ENCODE measurements around the gene FAM174C. TPM values are rescaled to one million over a fixed set of nuclear protein-coding genes. Genes with fewer than 3 reads are reported as not detected.
A peak's percentile ranks its signal among the peaks of the same experiment; 100 is the strongest.

Gene FAM174C
- total RNA-seq, 3 donors from 2014 or later, result 34.2 to 40.1 (median 39.8) TPM

DNA sequence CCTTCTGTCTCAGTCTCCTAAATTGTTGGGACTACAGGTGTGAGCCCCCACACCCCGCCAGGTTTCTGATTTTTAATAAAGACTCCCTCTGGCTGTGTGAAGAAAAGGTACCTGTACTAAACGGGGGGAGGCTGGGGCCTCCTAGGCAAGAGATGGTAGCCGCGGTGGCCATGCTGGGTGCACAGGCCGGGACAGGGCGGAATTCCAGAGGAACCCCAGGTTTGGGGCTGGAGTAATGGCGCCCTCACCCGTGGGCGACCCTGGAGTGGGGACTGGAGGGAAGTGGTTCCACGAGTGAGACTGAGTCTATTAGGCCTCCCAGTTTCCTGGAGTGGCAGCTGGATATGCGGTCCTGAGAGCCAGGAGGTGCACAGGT lies 35.9 kb upstream of the FAM174C start:
- Histone ChIP-seq H3K4me1 (ENCODE audit: low read depth) (peaks cover 39% of the 10 kb centered on the region), H3K36me3 (ENCODE audit: low read depth) (no peaks in the 10 kb centered on the region), H3K4me3 (no peak overlapping the region), H3K9me3 (no peaks in the 10 kb centered on the region)
- DNase-seq, result no peak
- intact Hi-C loops (cut with DNase I, micrococcal nuclease), result no loop called here
- ATAC-seq, result no peak
- TF ChIP-seq, protein P1, sequence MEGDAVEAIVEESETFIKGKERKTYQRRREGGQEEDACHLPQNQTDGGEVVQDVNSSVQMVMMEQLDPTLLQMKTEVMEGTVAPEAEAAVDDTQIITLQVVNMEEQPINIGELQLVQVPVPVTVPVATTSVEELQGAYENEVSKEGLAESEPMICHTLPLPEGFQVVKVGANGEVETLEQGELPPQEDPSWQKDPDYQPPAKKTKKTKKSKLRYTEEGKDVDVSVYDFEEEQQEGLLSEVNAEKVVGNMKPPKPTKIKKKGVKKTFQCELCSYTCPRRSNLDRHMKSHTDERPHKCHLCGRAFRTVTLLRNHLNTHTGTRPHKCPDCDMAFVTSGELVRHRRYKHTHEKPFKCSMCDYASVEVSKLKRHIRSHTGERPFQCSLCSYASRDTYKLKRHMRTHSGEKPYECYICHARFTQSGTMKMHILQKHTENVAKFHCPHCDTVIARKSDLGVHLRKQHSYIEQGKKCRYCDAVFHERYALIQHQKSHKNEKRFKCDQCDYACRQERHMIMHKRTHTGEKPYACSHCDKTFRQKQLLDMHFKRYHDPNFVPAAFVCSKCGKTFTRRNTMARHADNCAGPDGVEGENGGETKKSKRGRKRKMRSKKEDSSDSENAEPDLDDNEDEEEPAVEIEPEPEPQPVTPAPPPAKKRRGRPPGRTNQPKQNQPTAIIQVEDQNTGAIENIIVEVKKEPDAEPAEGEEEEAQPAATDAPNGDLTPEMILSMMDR (IDR thresholded peaks at IDR 0.05), result no peak

- intact Hi-C loops (cut with DNase I, micrococcal nuclease), result no loop called here
- DNase-seq (peak; percentile 81 to 90 (median 89)), ATAC-seq (peak; percentile 48)
- Histone ChIP-seq H3K9me3 (no peaks in the 10 kb centered on the region), H3K4me3 (no peak overlapping the region), H3K4me1 (ENCODE audit: low read depth) (peaks cover 46% of the 10 kb centered on the region), H3K36me3 (ENCODE audit: low read depth) (no peaks in the 10 kb centered on the region)
- TF ChIP-seq, protein P1 (IDR thresholded peaks at IDR 0.05), result peak; percentile 82
Observed at GRCh38 chr19:1239796-1240737, 35.3 kb upstream of the FAM174C start.

- ATAC-seq, result no peak
- no peaks in the 10 kb centered on the region for H3K36me3 ChIP-seq (ENCODE audit: low read depth)
- intact Hi-C loops (cut with DNase I, micrococcal nuclease), result no loop called here
- H3K9me3 ChIP-seq, result no peaks in the 10 kb centered on the region
- TF ChIP-seq, protein P1 (IDR thresholded peaks at IDR 0.05), result no peak
- peak in 1 of 3 donors; percentile 53 for DNase-seq
- H3K4me1 ChIP-seq (ENCODE audit: low read depth), result peaks cover 55% of the 10 kb centered on the region
- no peak overlapping the region for H3K4me3 ChIP-seq
Observed at GRCh38 chr19:1240925-1241324, 34.4 kb upstream of the FAM174C start.

DNA sequence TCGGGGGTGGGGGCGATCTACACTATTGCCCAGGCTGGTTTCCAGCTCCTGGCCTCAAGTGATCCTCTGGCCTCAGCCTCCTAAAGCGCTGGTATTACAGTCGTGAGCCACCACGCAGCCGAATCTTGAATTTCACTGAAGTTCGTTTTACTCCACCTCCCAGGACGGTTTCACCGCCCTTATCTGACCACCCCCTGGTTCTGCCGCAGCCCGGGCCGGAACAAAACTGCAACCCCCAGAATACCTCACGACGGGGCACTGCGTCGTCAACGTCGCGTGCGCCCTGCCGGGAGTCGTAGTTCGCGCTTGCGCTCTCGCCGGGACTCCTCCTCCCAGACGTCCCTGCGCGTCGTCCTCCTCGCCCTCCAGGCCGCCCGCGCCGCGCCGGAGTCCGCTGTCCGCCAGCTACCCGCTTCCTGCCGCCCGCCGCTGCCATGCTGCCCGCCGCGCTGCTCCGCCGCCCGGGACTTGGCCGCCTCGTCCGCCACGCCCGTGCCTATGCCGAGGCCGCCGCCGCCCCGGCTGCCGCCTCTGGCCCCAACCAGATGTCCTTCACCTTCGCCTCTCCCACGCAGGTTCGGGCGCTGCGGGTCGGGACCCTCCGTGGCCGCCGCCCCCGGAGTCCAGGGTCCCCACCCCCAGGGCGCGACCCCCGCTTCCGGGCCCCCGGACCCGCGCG lies 33.8 kb upstream of the FAM174C start, which contains the start of gene ATP5F1D:
TSS of gene ATP5F1D (plus strand) at position 335 of the 679 bp plus-strand sequence. CDS start at position 435, 100 bp downstream.
- intact Hi-C loops (cut with DNase I, micrococcal nuclease), result loop anchor here in 1 of 2 donors (2.0 kb wide), 1 partner anchor 25 kb away; no protein-coding TSS in a partner anchor
- H3K4me3 ChIP-seq, result peak within 1 kb of the TSS; percentile 91
- peak; percentile 73 for ATAC-seq
- H3K36me3 ChIP-seq (ENCODE audit: low read depth), result no peaks in the 10 kb centered on the region
- peak; percentile 94 to 97 (median 96) for DNase-seq
- TF ChIP-seq, protein P1 (IDR thresholded peaks at IDR 0.05), result no peak
- H3K4me1 ChIP-seq (ENCODE audit: low read depth), result peaks cover 55% of the 10 kb centered on the region
- H3K9me3 ChIP-seq, result no peaks in the 10 kb centered on the region

- peak; percentile 52 for ATAC-seq
- DNase-seq, result peak; percentile 90 to 91 (median 91)
- H3K36me3 ChIP-seq (ENCODE audit: low read depth), result no peaks in the 10 kb centered on the region
- H3K4me3 ChIP-seq, result no peak overlapping the region
- H3K9me3 ChIP-seq, result no peaks in the 10 kb centered on the region
- intact Hi-C loops (cut with DNase I, micrococcal nuclease), result loop anchor here in 1 of 2 donors (2.0 kb wide), 1 partner anchor 23 kb away; no protein-coding TSS in a partner anchor
- H3K4me1 ChIP-seq (ENCODE audit: low read depth), result peaks cover 60% of the 10 kb centered on the region
- TF ChIP-seq, protein P1 (IDR thresholded peaks at IDR 0.05), result peak; percentile 90
Observed at GRCh38 chr19:1243768-1244692, 31.3 kb upstream of the FAM174C start.

Data from mucosa of descending colon (tissue), 3 donors.